COLO668 (cell line): Measurements from ENCODE around the gene TMED4.

ENCODE experiments used
- DNase-seq: peaks from one replicate; lab custom pipeline; 2025; ENCODE audit not compliant: unreplicated experiment; lab: John Stamatoyannopoulos, UW

The TMED4 gene

GRCh38 chr7:44541028-44541869, 40.8 kb downstream of the TMED4 start, which contains the start of gene NPC1L1:
Gene NPC1L1 (minus strand): TSS chr7:44541330. CDS start chr7:44541259, 71 bp downstream.
- DNase-seq = no peak

DNA sequence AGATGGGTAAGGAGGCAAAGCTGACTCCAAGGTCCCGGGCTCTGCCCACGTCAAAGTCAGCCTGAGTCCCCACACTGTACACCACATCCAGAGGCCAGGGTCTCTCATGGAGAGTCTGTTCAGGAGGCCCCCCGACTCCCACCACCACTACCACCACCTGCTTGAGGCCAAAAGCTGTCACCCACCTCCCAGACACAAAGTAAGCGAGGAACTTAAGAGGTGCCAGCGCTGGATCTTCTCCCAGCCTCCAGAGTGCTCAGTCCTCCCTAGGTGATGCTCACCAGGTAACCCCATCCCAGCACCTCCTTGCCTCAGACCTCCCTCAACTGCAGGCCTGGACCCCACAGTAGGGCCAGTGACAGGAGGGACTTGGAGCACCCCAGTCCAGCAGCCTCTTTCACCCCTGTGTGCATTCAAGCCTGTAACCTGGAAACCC, 41.4 kb downstream of the TMED4 start:
- DNase-seq = no peak

- no peak for DNase-seq
Observed at GRCh38 chr7:44539669-44540506, 42.1 kb downstream of the TMED4 start.

DNA sequence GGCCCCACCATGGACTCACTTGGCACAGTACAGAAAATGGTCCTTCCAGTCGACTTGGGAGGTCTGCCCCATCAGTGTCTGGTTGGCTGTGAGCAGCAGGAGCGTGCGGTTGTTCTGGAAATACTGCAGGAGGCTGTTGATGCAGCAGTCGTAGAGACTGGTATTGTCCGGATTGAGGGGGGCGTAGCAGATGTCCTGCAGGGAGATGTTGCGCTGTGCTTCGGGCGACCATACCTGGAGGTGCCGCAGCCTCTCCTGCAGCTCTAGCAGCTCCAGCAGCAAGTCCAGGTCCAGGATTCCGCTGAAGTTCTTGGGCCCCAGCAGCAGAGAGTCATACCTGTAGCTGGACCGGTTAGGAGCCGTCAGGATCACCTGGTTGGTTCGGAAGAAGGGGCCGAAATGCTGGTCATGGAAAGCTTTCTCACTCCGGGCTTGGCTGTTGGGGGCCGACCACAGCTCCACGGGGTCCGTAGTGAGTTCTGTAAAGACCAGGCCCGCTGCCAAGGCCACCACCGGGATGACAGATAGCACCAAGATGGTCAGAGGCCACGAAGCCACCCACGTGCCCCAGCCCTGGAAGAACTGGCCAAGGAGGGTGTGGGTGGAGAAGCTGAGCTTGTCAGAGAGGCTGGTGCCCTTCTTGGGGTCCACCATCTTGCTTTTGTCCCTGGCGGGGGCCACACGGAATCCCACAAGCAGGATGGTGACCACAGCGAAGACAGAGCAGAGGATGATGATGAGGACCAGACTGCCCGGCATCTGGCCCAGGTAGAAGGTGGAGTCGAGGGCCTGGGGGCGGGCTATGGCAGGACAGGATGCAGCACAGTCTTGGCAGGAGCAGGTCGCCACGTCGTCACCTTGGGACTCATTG, 43.0 kb downstream of the TMED4 start:
- DNase-seq = no peak

- no peak for DNase-seq
Observed at GRCh38 chr7:44538093-44538797, 43.8 kb downstream of the TMED4 start.

DNA sequence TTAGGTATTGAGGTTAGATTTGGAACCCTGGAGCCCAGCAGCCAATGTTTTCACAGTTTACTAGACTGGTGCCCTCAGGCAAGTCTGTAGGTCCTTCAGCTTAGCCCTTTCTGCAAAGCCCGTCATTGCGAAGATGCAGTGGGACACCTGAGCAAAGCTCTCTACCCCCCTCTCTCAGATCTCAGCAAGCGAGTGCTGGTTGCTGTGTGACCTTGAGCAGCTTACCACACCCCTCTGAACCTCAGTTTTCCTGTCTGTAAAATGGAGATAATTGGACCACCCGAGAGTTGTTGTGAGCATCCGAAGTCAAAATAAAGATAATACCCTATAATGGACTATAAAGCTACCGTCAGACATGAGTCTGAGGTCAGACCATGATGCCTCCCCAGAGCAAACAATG, 44.6 kb downstream of the TMED4 start:
- no peak for DNase-seq

DNA sequence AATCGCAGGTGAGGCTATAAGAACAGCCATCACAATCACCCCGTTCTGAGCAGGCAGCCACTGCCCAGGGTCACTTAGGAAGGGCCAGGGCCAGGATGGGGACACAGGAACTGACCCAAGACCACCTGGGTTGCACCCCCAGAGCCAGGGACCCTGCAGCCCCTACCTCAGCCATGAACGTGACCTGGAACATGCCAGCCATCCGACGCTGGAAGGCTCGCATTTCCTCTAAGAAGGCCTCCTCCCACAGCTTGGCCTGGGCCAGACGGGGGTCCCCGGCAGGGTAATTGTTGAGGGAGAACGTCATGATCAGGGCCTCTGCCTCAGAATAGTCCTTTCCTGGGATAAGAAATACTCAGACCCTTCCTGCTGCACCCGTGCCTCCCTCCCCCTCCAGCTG, 45.9 kb downstream of the TMED4 start:
- DNase-seq = no peak

DNA sequence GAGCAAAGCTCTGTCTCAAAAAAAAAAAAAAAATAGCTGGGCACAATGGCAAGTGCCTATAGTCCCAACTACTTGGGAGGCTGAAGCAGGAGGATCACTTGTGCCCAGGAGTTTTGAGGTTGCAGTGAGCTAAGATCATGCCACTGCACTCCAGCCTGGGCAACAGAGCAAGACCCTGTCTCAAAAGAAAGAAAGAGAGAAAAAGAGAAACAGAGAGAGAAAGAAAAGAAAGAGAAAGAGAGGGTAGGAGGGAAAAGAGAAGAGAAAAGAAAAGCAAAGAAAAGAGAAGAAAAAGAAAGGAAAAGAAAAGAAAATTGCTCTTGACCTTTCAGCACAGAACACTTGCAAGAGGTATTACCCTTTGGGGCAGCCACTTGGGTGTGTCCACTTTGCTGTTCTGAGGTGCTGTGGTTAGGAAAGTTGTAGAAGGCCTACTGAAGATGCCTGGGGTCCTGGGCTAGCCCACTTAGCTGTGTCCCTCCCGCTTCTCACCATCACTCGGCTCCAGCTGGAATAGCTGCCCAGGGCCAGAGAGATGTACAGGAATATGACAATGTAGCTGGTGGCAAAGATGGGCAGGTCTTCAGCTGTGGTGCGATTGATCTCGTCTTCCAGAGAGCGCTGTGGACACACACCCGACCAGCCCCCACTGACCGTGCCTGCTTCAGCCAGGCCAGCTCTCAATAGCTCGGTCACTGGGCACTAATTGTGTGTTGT, 46.5 kb downstream of the TMED4 start:
- no peak for DNase-seq

DNA sequence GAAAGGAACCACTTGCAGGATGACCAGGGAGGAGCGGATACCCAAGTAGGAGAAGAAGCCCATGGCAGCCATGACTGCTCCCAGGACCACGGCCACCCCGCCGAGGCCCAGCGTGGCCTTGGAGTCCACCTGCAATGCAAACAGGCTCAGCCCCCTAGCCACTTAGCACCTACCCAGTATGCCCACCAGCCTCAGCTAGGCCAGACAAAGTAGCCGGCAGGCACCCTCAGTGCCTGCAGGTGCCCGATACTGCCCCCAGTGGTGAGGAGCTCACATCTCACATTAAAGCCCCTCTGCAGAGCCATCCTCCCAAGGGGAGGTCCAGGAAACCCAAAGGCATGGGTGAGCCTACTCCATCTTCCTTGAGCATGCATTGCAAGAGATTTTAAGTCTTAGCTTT, 47.5 kb downstream of the TMED4 start:
- peak; percentile 72 for DNase-seq

GRCh38 chr7:44534087-44534486, 47.9 kb downstream of the TMED4 start:
- DNase-seq = peak; percentile 34

DNA sequence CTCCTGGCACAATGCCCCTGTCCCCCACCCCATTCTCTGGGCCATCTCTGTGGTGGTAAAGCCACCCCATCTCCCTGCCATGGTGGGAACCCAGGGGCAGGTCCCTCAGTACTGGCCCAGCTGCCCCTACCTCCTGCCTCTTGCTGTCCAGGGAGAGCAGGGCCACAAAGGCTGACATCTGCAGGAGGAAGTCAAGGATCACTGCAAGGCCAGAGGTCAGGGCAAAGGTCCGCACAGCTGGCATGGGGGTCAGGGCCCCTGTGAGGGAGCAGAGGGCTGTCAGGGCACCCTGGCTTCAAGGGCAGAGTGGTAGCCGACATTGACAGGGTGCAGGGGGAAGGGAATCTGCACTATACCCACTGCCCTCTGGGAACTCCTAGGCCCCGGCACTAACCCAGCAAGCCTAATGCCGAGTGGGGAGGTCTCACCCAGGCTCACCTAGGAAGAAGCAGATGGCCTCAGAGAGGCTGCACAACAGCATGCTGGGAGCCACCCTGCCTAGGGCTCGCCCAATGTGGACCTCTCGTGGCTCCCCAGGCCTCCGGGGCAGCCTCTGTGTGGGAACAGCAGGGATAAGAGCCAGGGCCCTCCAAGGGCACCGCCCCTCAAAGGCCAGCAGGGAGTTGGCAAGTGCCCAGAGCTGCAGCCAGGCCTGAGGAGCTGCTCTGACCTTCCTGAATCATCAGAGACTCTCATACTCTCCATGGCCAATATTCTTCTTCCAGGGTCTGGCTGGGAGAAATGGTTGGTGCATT, 48.6 kb downstream of the TMED4 start:
- DNase-seq = peak; percentile 52

DNA sequence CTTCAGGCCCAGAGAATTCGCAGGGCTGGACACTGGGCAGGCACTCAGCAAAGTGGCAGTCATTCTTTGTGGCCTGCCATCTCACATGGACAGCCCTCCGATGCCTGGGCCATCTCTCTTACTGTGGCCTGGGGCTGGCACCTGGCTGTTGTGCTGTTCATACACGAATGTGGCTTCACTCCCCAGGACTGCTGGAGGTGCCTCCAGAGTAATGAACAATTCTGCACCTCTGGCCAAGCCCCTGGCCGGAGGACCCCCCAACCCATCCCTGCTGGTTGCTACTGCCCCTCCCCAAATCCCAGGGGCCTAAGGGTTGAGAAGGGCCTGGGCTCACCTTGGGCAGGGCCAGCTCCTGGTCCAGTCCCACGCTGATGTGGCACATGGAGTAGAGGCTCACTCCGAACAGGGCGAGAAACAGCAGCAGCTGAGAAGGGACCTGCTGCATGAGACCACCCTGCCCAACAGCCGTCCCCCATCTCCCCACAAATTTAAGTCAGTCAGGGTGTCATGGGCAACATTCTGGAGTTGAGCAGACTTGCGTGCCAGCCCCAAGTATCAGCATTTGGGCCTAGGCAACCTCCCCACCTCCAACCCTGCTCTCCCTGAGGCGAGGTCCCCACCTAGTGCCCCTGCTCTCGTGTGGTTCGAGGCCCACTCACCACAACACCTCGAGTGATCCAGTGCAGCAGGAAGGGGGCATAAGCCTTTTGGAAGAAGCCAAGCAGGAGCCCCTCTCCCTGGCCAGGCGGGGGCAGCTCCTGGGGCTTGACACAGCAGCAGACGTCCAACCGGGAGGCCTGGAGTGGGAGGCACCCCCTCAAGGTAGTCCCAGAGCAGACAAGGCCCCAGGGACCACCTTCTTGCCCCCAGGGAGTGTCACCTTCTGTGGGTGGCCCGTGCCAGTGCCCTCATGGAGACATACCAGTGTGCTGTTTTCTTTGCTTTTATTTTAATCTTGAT, 50.3 kb downstream of the TMED4 start:
- DNase-seq = no peak

GRCh38 chr7:44530990-44531389, 51.0 kb downstream of the TMED4 start:
- DNase-seq = no peak
